HG03095 (cell line): Measurements from ENCODE around the gene FBH1.
"Not testable (repeated sequence)": the region's sequence is repeated elsewhere in the genome, so short reads cannot be mapped to it uniquely, and the experiment has no call there.

ENCODE experiments used
- ATAC-seq: cut with Tn5 transposase; IDR thresholded peaks from one replicate; pipeline ENCODE4 v1.9.1; 2021; ENCODE audit warnings: moderate library complexity; ENCODE audit not compliant: unreplicated experiment

The FBH1 gene

GRCh38 chr10:5956146-5956936 is 66.3 kb downstream of the FBH1 start:
- no peak for ATAC-seq

GRCh38 chr10:5958077-5958476 is 68.0 kb downstream of the FBH1 start:
- ATAC-seq, result no peak

- ATAC-seq, result no peak
Measured at GRCh38 chr10:5958675-5959074, 68.6 kb downstream of the FBH1 start.

- ATAC-seq, result no peak
Measured at GRCh38 chr10:5959142-5959541, 69.1 kb downstream of the FBH1 start.

- no peak for ATAC-seq
Measured at GRCh38 chr10:5959581-5960069, 69.6 kb downstream of the FBH1 start.

- no peak for ATAC-seq
Measured at GRCh38 chr10:5960070-5960972, 70.3 kb downstream of the FBH1 start.

GRCh38 chr10:5960973-5961275 is 70.9 kb downstream of the FBH1 start:
- not testable (repeated sequence) for ATAC-seq

GRCh38 chr10:5961405-5962100 is 71.5 kb downstream of the FBH1 start:
- ATAC-seq, result no peak

GRCh38 chr10:5962358-5962940 is 72.4 kb downstream of the FBH1 start:
- ATAC-seq, result not testable (repeated sequence)

GRCh38 chr10:5963071-5963470 is 73.0 kb downstream of the FBH1 start:
- no peak for ATAC-seq

- ATAC-seq, result no peak
Measured at GRCh38 chr10:5963591-5963990, 73.5 kb downstream of the FBH1 start.

GRCh38 chr10:5964736-5965135 is 74.7 kb downstream of the FBH1 start:
- no peak for ATAC-seq

- no peak for ATAC-seq
Measured at GRCh38 chr10:5965266-5965665, 75.2 kb downstream of the FBH1 start.

GRCh38 chr10:5968037-5968680 is 78.1 kb downstream of the FBH1 start:
- ATAC-seq, result no peak

GRCh38 chr10:5968681-5969453 is 78.8 kb downstream of the FBH1 start:
- no peak for ATAC-seq

GRCh38 chr10:5970066-5970465 is 80.0 kb downstream of the FBH1 start:
- no peak for ATAC-seq

- no peak for ATAC-seq
Measured at GRCh38 chr10:5970527-5970926, 80.5 kb downstream of the FBH1 start.

GRCh38 chr10:5971315-5971832 is 81.3 kb downstream of the FBH1 start:
- no peak for ATAC-seq

- ATAC-seq, result no peak
Measured at GRCh38 chr10:5971886-5972285, 81.8 kb downstream of the FBH1 start.

GRCh38 chr10:5973069-5973468 is 83.0 kb downstream of the FBH1 start:
- ATAC-seq, result no peak
